Measurements from ENCODE around the gene NUDT7. TPM values are rescaled to one million over a fixed set of nuclear protein-coding genes. Genes with fewer than 3 reads are reported as not detected.

NUDT7 gene
- total RNA-seq, 1 experiment from 2014 or later, result 5.2 TPM

DNA sequence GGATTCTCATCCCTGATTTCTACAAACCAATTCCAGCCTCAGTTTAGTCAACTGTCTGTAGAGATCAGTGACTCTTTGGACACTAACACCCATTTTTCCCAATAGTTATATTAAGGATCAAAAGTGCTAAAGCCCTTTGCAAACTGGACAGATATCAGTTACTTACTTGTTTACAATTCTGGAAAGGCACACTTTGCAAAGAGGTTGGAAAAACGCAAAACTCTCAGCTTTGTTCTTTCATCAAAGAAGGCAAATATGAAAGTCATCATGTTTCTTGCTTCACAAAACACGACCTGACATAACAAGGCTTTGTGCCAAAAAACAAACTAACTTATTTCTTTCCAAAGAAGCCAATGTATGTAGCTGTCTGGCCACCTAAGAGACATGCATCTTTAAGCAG lies 39.9 kb downstream of the NUDT7 start (continued):
- TF ChIP-seq, protein P1, sequence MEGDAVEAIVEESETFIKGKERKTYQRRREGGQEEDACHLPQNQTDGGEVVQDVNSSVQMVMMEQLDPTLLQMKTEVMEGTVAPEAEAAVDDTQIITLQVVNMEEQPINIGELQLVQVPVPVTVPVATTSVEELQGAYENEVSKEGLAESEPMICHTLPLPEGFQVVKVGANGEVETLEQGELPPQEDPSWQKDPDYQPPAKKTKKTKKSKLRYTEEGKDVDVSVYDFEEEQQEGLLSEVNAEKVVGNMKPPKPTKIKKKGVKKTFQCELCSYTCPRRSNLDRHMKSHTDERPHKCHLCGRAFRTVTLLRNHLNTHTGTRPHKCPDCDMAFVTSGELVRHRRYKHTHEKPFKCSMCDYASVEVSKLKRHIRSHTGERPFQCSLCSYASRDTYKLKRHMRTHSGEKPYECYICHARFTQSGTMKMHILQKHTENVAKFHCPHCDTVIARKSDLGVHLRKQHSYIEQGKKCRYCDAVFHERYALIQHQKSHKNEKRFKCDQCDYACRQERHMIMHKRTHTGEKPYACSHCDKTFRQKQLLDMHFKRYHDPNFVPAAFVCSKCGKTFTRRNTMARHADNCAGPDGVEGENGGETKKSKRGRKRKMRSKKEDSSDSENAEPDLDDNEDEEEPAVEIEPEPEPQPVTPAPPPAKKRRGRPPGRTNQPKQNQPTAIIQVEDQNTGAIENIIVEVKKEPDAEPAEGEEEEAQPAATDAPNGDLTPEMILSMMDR (IDR thresholded peaks at IDR 0.05 in 2 of 3, conservative IDR thresholded peaks at IDR 0.05 in 1 of 3; ENCODE audit: borderline replicate concordance in 1 of 3, insufficient read depth in 1 of 3, low read depth in 2 of 3, low read length in 2 of 3), result no peak
- no peak for TF ChIP-seq SRF (IDR thresholded peaks at IDR 0.05; ENCODE audit: low read depth)
- no peak for TF ChIP-seq CEBPB (IDR thresholded peaks at IDR 0.05; ENCODE audit: low read depth)
- TF ChIP-seq ELF1 (IDR thresholded peaks at IDR 0.05; ENCODE audit: borderline replicate concordance, low read depth), result no peak
- TF ChIP-seq, protein P2, sequence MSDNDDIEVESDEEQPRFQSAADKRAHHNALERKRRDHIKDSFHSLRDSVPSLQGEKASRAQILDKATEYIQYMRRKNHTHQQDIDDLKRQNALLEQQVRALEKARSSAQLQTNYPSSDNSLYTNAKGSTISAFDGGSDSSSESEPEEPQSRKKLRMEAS (IDR thresholded peaks at IDR 0.05), result no peak
- TF ChIP-seq CBX3 (IDR thresholded peaks at IDR 0.05; ENCODE audit: low read depth), result no peak
- no peak for TF ChIP-seq SIN3A (IDR thresholded peaks at IDR 0.05; ENCODE audit: low read depth)
- TF ChIP-seq YY1 (IDR thresholded peaks at IDR 0.05; ENCODE audit: extremely low read depth, insufficient replicate concordance, low read depth, low read length), result no peak

DNA sequence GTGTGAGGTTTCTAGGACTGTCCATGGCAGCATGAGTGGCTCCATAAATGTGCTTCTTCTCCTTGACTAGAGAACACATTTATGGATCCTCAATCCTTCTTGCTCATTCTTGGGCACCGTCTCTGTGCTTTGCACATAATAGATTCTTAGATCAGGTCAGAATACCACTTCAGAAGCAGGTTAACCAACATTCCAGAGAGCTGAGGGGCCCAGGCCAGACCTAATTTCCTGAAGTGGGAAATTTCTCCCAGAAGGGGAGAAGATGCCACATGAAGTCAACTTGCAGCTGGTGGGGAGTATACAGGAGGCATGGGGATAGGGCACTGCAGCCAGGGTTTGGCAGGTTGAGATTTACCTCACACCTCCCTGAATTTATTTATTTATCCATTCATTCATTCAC lies 41.7 kb downstream of the NUDT7 start:
- ATAC-seq, result no peak
- Histone ChIP-seq H2AFZ (ENCODE audit: low read depth, low read length, poor library complexity, severe bottlenecking) (no peak overlapping the region), H3K36me3 (ENCODE audit: control insufficient read depth in 1 of 2, insufficient read depth in 2 of 2, low read length in 2 of 2) (no peaks in the 10 kb centered on the region), H3K9me3 (ENCODE audit: control insufficient read depth in 1 of 2, insufficient read depth in 1 of 2, low read depth in 1 of 2, low read length in 2 of 2) (no peaks in the 10 kb centered on the region), H3K27me3 (ENCODE audit: insufficient read depth, low read length) (peaks cover 11% of the 10 kb centered on the region; the same call in 1 of the 2 replicates), H3K4me1 (ENCODE audit: control insufficient read depth in 1 of 2, insufficient read depth in 2 of 2, low read length in 2 of 2) (peaks cover 0 to 5% of the 10 kb centered on the region in 2 experiments; a peak in 2 of 4 replicates), H3K9ac (ENCODE audit: low read length) (no peak overlapping the region), H3K4me2 (ENCODE audit: low read length) (no peak overlapping the region), H3K27ac (ENCODE audit: low read depth, low read length) (no peak overlapping the region), H3K79me2 (ENCODE audit: insufficient read depth, low read length) (no peaks in the 10 kb centered on the region), H3K9me2 (ENCODE audit: insufficient read depth) (no peaks in the 10 kb centered on the region), H3K4me3 (replicated peaks in 1 of 2; ENCODE audit: low read depth in 1 of 2, low read length in 2 of 2) (no peak overlapping the region), H4K20me1 (ENCODE audit: insufficient read depth) (no peaks in the 10 kb centered on the region)
- no peak for DNase-seq (ENCODE audit: low read depth, low spot score)
- ChIA-PET RAD21 (ENCODE audit: low non-redundant PET in 1 of 2, low total read pairs in 2 of 2, uncharacterized antibody in 2 of 2, unreplicated experiment in 2 of 2) (interaction anchor here in 1 of 2 experiments (0.6 kb wide), 1 partner anchor 9 kb away, joined by 3 read pairs; no protein-coding TSS in a partner anchor), POLR2A (no interaction called here), CTCF (no interaction called here)
- intact Hi-C loops (cut with micrococcal nuclease), result no loop called here
- no TSS peak for BruUV-seq (replicated peaks)
- TF ChIP-seq FOSL1 (IDR thresholded peaks at IDR 0.05; ENCODE audit: low read depth) (no peak), EZH2phosphoT487 (IDR thresholded peaks at IDR 0.05; ENCODE audit: borderline replicate concordance) (no peak)
- TF ChIP-seq, protein P2 (IDR thresholded peaks at IDR 0.05), result no peak
- TF ChIP-seq, protein P1 (IDR thresholded peaks at IDR 0.05 in 2 of 3, conservative IDR thresholded peaks at IDR 0.05 in 1 of 3; ENCODE audit: borderline replicate concordance in 1 of 3, insufficient read depth in 1 of 3, low read depth in 2 of 3, low read length in 2 of 3), result no peak
